Spleen (tissue), 7 donors: ENCODE measurements around the gene BARX2.

ENCODE experiments used
- POLR2A ChIP-seq, 3 donors: fragments of 450-650 bp; IDR thresholded peaks; one replicate each; pipeline ENCODE4 v1.5.1; 2017; ENCODE audit warnings: antibody characterized with exemption in 3 of 3, mild to moderate bottlenecking in 1 of 3
- TF ChIP-seq, protein P1 (sequence below), 11 experiments: fragments of 200-600 bp in 7 of 11; fragments of 450-650 bp in 4 of 11; sonication (generic) in 4 of 11; IDR thresholded peaks in 8 of 11; conservative IDR thresholded peaks in 3 of 11; 1 replicate in 7 of 11; 2 replicates in 4 of 11; pipeline versions ENCODE4 v1.4.0 to v1.8.0; 2016 to 2021; ENCODE audit warnings: antibody characterized with exemption in 11 of 11, inconsistent platforms in 4 of 11, mild to moderate bottlenecking in 1 of 11
- donor health status: DM: no; HTN: no; CAD: no; lungs with moderate emphysema.
- donor health status: DM: no; HTN: no; CAD: no.
- donor health status: DM: no; HTN: no; CAD: no.

DNA sequence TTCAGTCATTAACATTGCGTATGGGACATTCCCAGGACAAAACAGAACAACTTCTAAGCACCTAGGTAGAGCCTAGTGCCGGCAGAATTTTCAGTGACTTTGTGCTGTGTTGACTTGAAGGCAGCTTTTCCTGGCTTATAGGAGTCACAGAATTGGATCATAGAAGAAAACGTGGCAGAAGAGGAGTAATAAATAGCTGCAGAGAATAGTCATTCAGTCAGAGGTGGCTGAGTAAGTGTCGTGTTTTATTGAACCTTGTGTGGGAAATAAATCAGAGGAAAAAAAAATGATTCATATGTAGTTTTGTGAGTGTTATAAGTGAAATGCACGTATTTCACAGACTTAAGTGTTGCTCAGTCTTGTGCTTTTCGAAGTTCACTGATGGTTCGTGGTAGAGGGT, 2.1 kb downstream of the BARX2 start:
- TF ChIP-seq, protein P1, sequence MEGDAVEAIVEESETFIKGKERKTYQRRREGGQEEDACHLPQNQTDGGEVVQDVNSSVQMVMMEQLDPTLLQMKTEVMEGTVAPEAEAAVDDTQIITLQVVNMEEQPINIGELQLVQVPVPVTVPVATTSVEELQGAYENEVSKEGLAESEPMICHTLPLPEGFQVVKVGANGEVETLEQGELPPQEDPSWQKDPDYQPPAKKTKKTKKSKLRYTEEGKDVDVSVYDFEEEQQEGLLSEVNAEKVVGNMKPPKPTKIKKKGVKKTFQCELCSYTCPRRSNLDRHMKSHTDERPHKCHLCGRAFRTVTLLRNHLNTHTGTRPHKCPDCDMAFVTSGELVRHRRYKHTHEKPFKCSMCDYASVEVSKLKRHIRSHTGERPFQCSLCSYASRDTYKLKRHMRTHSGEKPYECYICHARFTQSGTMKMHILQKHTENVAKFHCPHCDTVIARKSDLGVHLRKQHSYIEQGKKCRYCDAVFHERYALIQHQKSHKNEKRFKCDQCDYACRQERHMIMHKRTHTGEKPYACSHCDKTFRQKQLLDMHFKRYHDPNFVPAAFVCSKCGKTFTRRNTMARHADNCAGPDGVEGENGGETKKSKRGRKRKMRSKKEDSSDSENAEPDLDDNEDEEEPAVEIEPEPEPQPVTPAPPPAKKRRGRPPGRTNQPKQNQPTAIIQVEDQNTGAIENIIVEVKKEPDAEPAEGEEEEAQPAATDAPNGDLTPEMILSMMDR (IDR thresholded peaks at IDR 0.05 in 8 of 11, conservative IDR thresholded peaks at IDR 0.05 in 3 of 11), result no peak
- TF ChIP-seq POLR2A (IDR thresholded peaks at IDR 0.05), result no peak
